Ishikawa (cell line): ENCODE data around the gene DNAH6.

ENCODE experiments used
- CEBPB ChIP-seq: IDR thresholded peaks from 2 replicates; pipeline ENCODE4 v1.6.1; 2012
- CREB1 ChIP-seq: IDR thresholded peaks from 2 replicates; pipeline ENCODE4 v1.6.1; 2012; ENCODE audit warnings: low read depth
- EGR1 ChIP-seq: IDR thresholded peaks from 2 replicates; pipeline ENCODE4 v1.6.1; 2012
- EP300 ChIP-seq: IDR thresholded peaks from 2 replicates; pipeline ENCODE4 v1.6.1; 2012; ENCODE audit warnings: borderline replicate concordance
- FOXM1 ChIP-seq: IDR thresholded peaks from 2 replicates; pipeline ENCODE4 v1.6.1; 2012; ENCODE audit warnings: low read depth, borderline replicate concordance
- MAX ChIP-seq: IDR thresholded peaks from 2 replicates; pipeline ENCODE4 v1.6.1; 2012
- NFIC ChIP-seq: IDR thresholded peaks from 2 replicates; pipeline ENCODE4 v1.6.1; 2012
- RAD21 ChIP-seq: IDR thresholded peaks from 2 replicates; pipeline ENCODE4 v1.6.1; 2012; ENCODE audit warnings: low read depth
- TAF1 ChIP-seq: IDR thresholded peaks from 2 replicates; pipeline ENCODE4 v1.6.1; 2012; ENCODE audit warnings: low read depth, mild to moderate bottlenecking
- TCF12 ChIP-seq: IDR thresholded peaks from 2 replicates; pipeline ENCODE4 v1.6.1; 2012; ENCODE audit warnings: low read depth
- TEAD4 ChIP-seq: IDR thresholded peaks from 2 replicates; pipeline ENCODE4 v1.6.1; 2012
- YY1 ChIP-seq: IDR thresholded peaks from 2 replicates; pipeline ENCODE4 v1.6.1; 2012; ENCODE audit warnings: low read depth
- ZBTB7A ChIP-seq: IDR thresholded peaks from 2 replicates; pipeline ENCODE4 v1.6.1; 2012; ENCODE audit warnings: low read depth
- TF ChIP-seq, protein P1 (sequence below): IDR thresholded peaks from 2 replicates; pipeline ENCODE4 v1.6.1; 2012; ENCODE audit warnings: low read depth, mild to moderate bottlenecking
- TF ChIP-seq, protein P2 (sequence below): IDR thresholded peaks from 2 replicates; pipeline ENCODE4 v1.6.1; 2012

DNAH6 gene

GRCh38 chr2:84687498-84688149 lies 171.3 kb downstream of the DNAH6 start:
- TF ChIP-seq EP300 (no peak), NFIC (no peak), TCF12 (no peak), RAD21 (no peak), EGR1 (no peak), CEBPB (no peak), YY1 (no peak), ZBTB7A (no peak), TEAD4 (no peak), FOXM1 (no peak), CREB1 (no peak)
- TF ChIP-seq, protein P1, sequence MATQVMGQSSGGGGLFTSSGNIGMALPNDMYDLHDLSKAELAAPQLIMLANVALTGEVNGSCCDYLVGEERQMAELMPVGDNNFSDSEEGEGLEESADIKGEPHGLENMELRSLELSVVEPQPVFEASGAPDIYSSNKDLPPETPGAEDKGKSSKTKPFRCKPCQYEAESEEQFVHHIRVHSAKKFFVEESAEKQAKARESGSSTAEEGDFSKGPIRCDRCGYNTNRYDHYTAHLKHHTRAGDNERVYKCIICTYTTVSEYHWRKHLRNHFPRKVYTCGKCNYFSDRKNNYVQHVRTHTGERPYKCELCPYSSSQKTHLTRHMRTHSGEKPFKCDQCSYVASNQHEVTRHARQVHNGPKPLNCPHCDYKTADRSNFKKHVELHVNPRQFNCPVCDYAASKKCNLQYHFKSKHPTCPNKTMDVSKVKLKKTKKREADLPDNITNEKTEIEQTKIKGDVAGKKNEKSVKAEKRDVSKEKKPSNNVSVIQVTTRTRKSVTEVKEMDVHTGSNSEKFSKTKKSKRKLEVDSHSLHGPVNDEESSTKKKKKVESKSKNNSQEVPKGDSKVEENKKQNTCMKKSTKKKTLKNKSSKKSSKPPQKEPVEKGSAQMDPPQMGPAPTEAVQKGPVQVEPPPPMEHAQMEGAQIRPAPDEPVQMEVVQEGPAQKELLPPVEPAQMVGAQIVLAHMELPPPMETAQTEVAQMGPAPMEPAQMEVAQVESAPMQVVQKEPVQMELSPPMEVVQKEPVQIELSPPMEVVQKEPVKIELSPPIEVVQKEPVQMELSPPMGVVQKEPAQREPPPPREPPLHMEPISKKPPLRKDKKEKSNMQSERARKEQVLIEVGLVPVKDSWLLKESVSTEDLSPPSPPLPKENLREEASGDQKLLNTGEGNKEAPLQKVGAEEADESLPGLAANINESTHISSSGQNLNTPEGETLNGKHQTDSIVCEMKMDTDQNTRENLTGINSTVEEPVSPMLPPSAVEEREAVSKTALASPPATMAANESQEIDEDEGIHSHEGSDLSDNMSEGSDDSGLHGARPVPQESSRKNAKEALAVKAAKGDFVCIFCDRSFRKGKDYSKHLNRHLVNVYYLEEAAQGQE, result no peak

DNA sequence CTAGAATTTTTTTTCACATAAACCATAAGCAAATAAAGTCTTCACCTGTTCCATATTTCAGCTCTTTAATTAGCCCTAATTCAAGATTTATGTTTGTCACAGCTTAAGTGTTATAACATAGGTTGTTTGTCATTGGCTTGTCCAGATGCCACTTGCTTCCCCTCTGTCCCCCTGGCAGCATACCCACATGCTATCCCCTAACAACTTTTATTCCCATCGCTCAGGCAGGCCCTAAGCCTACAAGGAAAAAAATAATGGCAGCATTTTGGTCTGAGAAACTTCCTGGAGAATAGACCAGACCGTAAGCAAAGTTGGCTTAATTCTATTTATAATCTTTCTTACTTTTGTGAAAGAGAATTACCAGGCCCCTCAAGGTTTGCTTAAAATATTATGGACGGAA lies 173.9 kb downstream of the DNAH6 start:
- TF ChIP-seq TAF1, result no peak
- no peak for TF ChIP-seq NFIC
- no peak for TF ChIP-seq EGR1
- no peak for TF ChIP-seq EP300
- TF ChIP-seq TEAD4, result no peak
- no peak for TF ChIP-seq TCF12
- no peak for TF ChIP-seq MAX
- TF ChIP-seq, protein P1, result no peak
- TF ChIP-seq RAD21, result no peak
- no peak for TF ChIP-seq YY1
- no peak for TF ChIP-seq ZBTB7A
- TF ChIP-seq, protein P2, sequence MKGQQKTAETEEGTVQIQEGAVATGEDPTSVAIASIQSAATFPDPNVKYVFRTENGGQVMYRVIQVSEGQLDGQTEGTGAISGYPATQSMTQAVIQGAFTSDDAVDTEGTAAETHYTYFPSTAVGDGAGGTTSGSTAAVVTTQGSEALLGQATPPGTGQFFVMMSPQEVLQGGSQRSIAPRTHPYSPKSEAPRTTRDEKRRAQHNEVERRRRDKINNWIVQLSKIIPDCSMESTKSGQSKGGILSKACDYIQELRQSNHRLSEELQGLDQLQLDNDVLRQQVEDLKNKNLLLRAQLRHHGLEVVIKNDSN, result no peak
- no peak for TF ChIP-seq CEBPB
- no peak for TF ChIP-seq CREB1
- TF ChIP-seq FOXM1, result no peak

DNA sequence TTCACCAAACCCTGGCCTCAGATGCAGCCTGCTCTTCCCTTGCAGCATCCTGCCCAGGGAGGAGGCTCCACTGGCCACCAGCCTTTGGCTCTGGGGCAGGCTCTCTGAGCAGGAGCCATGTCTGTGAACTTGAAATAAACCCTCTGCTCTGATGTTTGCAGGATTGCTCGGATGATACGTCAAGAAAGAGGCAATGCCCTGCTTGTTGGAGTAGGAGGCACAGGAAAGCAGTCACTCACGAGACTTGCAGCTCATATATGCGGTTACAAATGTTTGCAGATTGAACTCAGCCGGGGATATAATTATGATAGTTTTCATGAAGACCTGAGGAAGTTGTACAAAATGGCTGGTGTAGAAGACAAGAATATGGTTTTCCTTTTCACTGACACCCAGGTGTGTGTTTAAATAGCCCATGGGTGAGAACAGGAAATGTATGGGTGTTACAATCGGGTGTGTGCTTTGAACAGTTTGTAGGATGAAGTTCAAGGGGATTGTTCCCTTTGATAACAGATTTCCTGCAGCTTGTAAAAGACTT lies 177.9 kb downstream of the DNAH6 start:
- TF ChIP-seq CEBPB (no peak), TAF1 (no peak), ZBTB7A (no peak), TEAD4 (no peak), MAX (no peak)
- TF ChIP-seq, protein P2, result no peak
- TF ChIP-seq, protein P1, result no peak

DNA sequence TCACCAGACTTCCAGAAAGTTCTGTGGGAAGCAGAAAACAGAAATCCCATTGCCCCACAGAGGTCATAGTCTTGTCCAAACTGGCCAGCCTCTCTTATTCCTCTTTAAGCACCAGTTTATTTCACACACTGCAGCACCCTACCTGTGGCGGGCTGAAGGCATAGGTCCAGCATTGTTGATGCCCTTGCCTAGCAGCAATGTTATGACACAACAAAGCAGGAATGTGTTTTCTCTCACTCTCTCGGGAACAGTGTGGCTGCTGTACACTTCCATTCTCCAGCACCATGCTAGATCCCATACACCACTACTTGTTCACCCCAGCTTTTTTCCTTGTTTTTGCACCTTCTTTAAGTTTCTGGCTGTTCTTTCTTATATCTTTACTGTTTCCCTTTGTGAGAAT lies 181.6 kb downstream of the DNAH6 start:
- TF ChIP-seq TAF1 (no peak), TEAD4 (no peak), ZBTB7A (no peak), EP300 (no peak), RAD21 (no peak), MAX (no peak), TCF12 (no peak), EGR1 (no peak), YY1 (no peak), FOXM1 (no peak), CEBPB (no peak), CREB1 (no peak), NFIC (no peak)
- TF ChIP-seq, protein P1, result no peak
- TF ChIP-seq, protein P2, result no peak
